ENCODE data around the gene LRRC10B.

DNA sequence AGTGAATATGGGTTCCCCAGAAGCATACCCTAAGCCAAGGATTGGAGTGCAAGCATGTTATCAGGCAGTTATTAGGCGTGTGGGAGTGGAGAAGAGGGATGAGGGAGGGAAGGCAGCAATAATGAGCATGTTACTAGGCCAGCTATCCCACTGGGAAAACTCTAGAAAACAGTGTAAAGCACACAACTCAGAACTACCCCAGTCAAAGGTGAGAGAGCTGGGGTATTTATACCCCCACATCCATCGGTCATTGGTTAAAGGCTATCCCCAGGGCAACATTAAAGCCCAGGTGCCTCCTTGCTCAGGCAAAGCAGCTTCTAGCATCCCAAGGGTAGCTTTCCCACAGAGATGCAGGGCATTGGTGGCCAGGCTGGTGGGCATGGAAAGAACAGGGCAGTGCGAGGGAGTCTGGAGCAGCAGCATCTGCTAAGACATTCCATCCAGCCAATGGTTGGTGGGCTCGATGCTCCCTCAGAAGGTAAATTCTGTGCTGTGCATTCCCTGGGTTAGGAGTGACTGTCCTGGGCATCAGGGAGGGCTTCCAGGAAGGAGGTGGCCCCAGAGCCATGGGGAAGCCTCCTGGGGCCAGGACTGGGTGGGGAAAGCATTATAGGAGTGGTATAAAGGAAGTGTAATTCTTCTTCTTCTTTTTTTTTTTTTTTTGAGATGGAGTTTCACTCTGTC, 21.1 kb upstream of the LRRC10B start:
- TF ChIP-seq POLR2AphosphoS5 (IDR thresholded peaks at IDR 0.05), result no peak
- TF ChIP-seq, protein P1, sequence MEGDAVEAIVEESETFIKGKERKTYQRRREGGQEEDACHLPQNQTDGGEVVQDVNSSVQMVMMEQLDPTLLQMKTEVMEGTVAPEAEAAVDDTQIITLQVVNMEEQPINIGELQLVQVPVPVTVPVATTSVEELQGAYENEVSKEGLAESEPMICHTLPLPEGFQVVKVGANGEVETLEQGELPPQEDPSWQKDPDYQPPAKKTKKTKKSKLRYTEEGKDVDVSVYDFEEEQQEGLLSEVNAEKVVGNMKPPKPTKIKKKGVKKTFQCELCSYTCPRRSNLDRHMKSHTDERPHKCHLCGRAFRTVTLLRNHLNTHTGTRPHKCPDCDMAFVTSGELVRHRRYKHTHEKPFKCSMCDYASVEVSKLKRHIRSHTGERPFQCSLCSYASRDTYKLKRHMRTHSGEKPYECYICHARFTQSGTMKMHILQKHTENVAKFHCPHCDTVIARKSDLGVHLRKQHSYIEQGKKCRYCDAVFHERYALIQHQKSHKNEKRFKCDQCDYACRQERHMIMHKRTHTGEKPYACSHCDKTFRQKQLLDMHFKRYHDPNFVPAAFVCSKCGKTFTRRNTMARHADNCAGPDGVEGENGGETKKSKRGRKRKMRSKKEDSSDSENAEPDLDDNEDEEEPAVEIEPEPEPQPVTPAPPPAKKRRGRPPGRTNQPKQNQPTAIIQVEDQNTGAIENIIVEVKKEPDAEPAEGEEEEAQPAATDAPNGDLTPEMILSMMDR (IDR thresholded peaks at IDR 0.05), result no peak

All from sigmoid colon (tissue), 4 donors.